Activated naive CD4-positive, alpha-beta T cell treated with anti-CD3 and anti-CD28 coated beads, Interleukin-2, amount 50 U/mL, for 16 hours (primary cell): ENCODE measurements around the gene FMN2.
"Not testable (repeated sequence)": the region's sequence is repeated elsewhere in the genome, so short reads cannot be mapped to it uniquely, and the experiment has no call there.

ENCODE experiments used
- DNase-seq: peaks from one replicate; pipeline ENCODE4 v3.0.0-alpha.2; 2020

FMN2 gene

DNA sequence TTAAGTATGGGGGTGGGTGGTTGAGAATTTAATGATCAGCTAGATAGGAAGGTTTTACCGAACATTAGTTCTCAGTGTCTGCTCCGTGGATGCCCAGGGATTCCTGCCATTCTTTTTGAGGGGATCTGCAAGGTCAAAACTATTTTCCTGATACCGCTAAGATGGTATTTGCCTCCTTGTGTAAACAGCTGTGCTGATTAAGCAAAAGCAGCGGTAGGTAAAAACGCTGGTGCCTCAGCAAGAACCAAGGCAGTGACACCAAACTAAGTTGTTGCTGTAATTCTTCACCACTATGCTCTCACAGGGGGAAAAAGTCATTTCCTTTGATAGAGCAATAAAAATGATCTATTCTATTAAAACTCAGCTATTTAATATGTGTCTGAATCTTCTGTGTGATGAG lies 229.0 kb downstream of the FMN2 start:
- no peak for DNase-seq

DNA sequence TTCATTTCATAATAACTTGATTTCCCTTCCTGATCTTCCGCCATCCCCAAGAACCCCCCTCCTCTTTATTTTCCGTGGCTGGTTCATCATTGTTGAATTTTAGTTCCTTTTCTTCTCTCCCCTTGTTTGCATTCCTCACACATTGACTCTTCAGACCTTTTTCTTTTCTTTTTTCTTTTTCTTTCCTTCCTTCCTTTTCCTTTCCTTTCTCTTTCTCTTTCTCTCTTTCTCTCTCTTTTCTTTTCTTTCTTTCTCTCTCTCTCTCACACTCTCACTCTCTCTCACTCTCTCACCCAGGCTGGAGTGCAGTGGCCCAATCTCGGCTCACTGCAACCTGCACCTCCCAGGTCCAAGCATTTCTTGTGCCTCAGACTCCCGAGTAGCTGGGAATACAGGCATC lies 231.3 kb downstream of the FMN2 start:
- DNase-seq: no peak

DNA sequence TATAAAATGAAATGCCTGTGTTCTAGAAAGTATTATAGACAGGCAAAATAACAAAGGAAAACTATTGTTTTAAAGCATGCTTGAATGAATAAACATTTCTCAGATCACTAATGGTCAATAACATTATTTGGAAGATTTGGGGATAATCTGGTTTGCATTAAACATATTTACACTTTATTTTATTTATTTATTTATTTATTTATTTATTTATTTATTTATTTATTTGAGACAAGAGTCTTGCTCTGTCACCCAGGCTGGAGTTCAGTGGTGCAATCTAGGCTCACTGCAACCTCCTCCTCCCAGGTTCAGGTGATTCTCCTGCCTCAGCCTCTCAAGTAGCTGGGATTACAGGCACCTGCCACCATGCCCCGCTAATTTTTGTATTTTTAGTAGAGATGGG lies 236.7 kb downstream of the FMN2 start:
- not testable (repeated sequence) for DNase-seq

DNA sequence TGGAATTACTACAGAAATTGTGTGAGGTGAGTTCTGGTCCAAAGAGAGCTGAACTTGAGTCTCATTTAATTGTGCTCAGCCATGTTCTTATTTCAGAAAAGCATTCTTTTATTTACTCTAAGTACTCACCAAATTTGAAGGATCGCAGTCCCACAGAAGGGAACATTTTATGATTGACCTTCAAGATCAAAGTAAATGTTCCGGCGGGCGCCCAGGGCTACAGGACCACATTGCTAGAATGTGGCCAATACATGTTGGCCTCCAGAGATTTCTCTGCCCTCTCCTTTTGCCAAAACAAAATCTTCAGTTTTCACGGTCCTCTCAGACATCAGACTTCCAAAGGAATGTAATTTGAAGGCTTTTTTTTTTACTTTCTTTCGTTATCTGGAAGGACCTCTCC lies 237.8 kb downstream of the FMN2 start:
- DNase-seq: no peak

DNA sequence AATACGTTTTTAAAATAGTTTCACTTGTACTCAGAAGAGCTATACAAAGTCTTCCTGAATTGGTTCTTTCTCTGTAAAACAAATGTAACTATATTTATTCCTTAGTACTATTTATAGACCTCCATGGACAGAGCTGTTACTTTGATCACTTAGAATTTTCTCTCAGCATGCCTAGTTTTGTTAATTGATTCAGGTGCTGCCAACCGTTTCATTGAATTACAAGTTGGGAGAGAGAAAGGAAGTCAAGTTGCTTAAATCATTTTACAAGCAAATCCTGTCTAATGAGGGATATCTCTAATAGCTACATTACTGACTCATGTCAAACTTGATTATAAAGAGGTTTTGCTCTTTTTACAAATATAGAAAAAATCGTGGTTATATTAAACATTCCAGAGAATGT lies 241.0 kb downstream of the FMN2 start:
- no peak for DNase-seq

DNA sequence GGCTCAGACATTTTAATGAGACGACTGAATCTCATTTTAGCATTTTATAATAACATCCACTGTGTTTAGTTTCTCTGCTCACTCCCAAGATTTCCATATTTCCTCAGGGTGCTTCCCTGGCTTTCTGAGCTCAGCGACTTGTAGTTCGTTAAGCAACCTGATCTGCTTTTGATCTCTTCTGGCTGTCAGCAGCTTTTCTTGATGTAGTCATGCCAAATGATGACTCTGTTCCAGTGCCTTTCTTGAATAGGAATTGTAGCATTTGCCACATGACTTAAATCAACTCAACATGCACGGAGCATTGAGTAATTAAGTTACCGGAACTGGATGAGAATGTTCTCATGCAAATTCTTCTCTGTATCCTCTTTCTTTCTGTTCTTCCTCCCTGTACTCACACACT lies 246.1 kb downstream of the FMN2 start:
- no peak for DNase-seq

DNA sequence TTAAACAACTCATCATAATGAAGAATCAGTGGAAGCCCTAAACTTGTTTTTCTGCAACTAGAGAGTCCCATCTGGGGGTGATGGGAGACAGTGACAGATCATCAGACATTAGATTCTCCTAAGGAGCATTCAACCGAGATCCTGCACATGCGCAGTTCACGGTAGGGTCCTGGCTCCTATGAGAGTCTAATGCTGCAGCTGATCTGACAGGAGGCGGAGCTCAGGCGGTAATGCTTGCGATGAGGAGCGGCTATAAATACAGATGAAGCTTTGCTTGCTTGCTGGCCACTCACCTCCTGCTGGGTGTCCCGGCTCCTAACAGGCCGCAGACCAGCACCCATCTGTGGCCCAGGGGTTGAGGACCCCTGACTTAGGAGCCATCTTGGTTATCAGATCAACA lies 247.2 kb downstream of the FMN2 start:
- DNase-seq: no peak

DNA sequence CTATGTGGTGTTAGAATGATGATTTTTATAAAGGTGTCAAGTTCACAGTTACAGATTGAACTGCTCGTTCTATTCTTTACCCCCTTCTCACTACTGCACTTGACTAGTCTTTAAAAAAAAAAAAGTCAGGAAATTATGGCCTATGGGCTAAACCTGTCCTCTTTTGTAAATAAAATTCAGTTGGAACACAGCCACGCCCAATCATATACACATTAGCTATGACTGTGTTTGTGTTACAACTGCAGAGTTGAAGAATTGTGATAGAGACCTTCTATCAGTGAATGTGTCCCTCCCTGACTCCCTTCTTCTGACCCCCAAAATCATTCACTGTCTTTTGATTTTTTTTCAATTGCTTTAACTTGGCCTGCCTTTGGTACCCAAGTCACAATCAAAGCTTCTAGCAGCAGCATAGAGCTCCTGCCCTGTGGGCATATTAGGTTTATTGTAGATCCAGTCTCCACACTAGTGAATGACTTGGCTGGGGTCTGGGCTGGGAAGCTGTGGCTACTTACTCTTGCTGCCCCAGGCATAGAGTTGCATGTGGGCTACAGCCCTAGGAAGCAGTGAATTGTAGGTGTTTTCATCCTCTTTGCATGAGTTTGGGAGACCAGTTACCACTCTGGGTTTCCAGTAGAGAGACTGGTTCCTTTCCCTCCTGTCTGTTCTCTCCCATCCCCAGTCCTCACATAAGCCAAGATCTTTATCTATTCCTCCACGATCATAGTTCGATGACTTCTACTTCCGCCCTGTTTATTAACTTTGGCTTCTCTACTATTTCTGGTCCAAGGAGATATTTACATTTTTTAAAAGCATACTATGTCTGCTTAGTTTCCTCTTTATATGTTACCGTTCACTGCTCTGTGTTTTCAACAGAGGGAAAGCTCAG lies 249.9 kb downstream of the FMN2 start:
- no peak for DNase-seq

DNA sequence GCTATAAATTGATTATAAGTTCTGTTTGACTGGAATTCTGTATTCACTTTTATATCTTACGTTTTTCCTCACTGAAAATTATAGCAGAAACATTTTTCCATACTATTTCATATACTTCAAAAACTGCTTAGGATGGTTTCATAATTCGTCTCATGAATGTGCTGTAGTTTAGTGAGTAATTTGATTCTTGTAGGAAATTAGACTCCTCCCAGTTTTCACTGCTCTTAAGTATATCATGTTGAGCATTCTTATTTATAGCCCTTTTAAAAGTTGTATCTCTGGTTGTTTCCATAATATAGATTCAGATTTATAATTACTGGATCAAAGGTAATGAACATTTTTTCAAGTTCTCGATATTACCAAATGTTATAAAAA lies 250.6 kb downstream of the FMN2 start:
- DNase-seq: no peak

DNA sequence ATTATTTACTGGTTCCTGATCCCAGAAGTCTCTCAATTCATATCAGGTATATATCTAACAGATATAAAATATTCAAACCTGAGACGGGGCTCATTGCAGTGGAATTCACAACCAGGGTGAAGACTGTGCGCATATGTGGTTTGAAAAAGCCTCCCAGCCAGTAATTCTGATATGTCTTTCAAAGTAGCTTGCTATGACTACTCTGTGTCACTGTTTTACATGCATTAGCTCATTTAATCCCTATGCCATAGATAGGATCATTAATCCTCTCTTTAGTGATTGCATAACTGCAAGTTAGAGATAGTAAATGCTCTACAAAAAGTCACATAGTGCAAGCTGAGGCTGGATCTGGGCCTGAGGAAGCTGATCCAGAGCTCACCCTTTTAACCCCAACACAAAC lies 251.4 kb downstream of the FMN2 start:
- no peak for DNase-seq

DNA sequence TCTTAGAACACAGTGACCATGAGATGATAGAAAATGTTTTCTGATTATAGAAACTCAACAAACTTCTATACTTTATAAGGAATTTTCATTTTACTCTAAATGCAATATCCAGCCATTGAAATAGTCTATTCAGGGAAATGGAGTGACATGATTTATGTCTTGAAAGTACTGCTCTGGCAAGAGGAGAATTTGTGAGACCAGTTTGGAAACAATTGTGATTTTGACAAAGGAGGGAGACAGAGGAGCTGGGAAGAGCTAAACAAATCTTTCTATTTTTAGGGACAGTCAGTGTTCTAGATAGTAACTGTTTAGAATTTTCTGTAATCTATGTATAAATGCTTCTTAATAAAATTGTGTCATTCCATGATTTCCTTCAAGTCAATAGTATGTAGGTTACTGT lies 252.3 kb downstream of the FMN2 start:
- DNase-seq: no peak

DNA sequence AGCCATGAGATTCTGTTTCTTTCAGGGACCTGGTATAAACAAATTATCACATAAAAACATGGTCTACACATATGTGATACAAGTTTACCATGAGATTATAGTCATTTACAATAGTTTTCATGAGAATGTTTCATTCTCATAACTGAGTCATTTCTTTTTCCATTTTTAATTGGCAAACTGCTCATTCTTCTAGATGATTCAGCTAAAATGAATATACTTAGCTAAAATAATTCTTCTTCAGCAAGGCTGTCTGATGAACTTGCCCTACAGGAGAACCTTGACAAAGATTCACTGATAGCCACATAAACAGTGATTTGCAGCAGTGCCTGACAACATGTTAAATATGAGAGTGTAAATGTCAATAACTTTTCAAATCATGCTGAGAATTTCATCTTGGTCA lies 253.2 kb downstream of the FMN2 start:
- DNase-seq: no peak

DNA sequence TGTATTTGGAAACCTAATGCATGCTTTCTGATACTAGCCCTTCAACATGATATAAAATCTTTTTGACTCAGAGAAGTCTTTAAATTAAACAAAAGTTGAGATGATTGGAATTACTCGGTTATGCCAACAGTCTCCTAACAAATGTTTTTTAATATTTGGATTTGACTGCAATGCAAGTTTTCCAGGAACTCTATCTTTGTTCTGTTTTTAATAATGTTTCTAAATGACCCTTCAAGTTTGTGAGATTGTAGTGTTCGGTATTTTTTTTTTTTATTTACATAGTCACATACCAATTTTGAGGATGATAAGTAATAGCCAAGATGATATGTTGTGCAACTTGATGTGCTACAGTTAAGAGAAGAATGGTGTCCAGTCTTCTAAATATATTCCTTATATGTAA lies 258.0 kb downstream of the FMN2 start:
- DNase-seq: no peak

DNA sequence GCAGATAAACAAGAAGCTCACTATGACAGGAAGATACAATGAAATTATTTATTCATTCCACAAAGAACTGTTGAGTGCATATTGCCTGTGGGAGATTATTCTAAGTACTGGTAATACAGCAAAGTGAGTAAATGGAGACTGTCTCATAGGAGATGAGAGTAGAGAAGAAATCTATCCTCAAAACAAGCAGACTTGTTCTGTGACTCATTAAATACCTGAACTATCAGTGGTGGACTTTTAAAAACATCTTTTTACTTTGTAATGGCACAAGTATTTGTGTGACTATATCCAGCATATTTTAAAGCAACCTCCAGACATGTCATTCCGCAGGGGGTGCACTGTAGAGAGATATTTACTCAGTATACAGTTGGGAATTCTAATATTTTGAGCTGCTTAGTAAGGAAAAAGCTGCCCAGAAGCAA lies 259.2 kb downstream of the FMN2 start:
- no peak for DNase-seq

DNA sequence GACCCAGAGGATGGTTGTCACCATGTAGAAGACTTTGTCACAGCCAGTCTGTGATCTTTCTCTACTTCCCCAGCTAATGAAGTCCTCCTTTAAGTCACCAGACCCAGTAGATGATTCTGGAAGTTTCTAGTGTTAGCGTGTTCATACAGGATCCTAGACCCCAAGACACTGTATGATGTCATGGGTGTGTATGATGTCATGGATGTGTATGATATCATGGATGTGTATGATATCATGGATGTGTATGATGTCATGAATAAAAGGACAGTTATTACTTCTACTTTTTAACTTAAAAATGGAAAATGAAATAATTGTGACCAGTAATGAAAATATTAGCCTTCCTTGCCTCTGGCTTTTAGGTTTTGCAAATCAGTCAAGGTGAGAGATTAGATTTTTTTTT lies 260.0 kb downstream of the FMN2 start:
- no peak for DNase-seq

DNA sequence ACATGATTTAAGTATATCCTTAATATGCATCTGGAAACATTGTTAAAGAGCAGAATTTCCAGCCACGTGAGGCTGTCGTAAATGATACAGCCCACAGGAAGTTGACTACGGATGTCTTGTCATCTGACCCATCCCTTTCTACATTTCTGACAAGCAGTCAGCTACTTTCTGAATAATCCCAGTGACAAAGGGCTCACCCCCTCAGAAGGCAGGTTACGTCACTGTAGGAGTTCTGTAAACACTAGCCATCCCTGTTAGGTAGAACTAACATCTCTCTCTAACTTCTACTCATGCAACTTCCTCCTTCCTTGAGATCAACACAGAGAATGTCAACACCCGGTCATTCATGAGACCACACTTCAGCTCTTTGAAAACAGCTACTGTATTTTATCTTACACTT lies 261.1 kb downstream of the FMN2 start:
- no peak for DNase-seq

DNA sequence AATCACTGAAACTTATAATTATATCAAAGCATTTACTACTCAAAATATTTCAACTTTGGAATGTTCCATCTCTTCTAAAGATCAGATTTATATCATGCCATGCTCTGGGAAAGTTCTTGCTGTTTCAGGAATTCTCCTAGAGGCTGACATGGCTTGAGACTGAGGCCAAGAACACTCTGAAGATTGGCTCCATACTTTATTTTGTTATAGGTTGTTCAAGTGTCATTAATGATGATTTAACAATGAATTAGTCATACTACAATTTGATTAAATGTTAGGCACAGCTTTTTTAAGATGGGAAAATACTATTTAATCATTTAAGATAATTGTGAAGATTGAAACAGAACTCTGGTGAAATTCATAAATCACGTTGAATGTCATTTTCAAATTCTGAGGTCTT lies 264.9 kb downstream of the FMN2 start:
- DNase-seq: no peak

DNA sequence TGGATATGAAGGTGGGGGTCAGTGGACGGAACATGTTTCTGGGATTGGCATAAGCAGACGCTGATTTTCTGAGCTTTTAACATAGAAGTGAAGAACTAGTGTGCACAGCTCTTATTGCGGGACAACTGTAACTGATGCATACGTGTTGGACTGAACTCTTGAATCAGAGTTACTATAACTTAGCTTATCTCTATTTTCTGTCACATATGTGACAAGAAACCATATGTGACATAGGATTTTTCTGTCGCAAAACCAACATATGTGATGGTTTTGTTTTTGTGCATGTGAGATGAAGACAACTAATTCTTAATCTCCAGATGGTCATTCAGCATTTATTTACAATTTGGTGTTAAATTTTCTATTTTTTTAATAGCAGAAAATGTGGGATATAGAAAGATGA lies 270.4 kb downstream of the FMN2 start:
- DNase-seq: no peak

DNA sequence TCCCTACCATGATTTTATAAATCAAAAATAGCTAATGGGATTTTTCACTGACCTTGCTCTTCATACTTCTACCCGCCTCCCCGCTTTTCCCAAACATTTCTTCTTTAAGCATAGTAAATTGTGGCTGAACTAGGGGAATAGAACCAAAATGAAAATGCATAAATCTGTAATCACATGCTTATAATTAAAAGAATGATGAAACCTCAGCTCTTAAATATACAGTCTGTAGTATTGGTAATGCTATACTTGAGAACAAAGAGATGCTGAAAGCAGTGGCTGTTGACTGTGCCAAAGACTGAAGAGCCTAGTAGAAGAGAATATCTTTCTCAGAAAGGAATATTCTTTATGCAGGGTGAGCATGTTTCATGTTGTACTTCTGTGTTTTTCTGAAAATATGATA lies 271.1 kb downstream of the FMN2 start:
- no peak for DNase-seq

DNA sequence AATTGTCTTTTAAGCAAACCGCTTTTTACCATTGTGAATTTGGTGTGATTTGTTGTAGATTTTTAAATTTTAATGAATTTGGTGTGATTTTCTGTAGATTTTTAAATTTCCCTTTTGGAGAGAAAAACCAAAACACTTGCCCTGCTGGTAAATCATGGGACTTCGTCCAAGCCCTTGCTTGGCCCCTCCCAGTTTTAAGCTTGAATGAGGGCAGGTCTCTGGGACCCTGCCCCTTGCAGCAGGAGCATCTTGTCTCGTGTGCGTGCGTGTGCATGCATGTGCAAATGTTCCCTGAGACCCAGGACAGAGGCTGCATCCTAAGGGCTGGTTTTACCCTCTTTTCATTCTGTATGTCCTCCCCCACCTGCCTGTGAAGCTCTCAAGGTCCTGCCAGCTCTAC lies 271.6 kb downstream of the FMN2 start:
- DNase-seq: no peak

DNA sequence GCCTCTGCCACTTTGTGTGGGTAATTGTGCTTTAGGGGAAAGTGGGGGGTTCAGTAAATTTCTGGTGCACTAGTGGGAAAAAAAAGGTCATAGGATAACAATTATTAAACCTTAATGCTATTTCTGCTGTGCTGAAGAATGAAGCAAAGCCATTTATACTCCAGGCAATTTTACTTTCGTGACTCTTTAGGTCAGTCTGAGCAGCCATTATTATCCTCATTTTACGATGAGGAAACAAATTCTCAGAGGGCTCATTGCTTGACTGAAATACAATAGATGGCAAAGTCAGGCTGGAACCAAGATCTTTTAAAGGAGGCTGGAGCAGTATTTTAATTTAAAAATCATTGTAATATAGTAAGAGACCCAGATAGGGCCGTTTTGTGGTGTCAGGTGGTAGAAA lies 272.2 kb downstream of the FMN2 start:
- no peak for DNase-seq

DNA sequence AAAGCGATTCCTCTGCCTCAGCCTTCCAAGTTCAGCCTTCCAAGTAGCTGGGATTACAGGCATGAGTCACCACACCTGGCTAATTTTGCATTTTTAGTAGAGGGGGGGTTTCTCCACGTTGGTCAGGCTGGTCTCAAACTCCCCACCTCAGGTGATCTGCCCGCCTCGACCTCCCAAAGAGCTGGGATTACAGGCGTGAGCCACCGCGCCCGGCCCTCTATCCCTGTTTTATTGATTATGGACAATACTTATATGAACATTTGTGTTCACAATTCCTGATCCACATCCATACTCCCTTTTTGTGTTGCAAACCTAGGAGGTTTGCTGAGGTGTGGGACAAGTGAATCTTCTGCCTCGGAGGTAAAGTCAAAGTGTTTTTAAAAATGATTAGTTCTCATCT lies 275.0 kb downstream of the FMN2 start:
- DNase-seq: no peak

DNA sequence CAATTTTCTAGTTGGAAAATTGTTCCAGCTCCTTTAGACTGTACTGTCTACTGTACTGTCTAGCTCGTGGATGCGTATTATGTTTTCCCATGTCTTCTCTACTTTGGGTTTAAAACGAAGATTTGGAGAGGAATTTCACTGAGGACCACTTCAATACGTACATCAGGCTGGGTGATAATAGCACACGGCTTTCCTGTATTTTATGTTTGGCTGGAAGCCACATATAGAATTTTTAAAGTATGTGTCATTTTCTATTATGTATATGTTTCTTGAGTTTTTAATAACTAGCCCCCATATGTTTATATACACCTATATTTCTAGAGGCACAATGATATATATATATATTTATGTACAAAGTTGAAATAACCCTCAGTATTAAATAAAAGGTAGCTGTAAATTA lies 293.9 kb downstream of the FMN2 start:
- no peak for DNase-seq

DNA sequence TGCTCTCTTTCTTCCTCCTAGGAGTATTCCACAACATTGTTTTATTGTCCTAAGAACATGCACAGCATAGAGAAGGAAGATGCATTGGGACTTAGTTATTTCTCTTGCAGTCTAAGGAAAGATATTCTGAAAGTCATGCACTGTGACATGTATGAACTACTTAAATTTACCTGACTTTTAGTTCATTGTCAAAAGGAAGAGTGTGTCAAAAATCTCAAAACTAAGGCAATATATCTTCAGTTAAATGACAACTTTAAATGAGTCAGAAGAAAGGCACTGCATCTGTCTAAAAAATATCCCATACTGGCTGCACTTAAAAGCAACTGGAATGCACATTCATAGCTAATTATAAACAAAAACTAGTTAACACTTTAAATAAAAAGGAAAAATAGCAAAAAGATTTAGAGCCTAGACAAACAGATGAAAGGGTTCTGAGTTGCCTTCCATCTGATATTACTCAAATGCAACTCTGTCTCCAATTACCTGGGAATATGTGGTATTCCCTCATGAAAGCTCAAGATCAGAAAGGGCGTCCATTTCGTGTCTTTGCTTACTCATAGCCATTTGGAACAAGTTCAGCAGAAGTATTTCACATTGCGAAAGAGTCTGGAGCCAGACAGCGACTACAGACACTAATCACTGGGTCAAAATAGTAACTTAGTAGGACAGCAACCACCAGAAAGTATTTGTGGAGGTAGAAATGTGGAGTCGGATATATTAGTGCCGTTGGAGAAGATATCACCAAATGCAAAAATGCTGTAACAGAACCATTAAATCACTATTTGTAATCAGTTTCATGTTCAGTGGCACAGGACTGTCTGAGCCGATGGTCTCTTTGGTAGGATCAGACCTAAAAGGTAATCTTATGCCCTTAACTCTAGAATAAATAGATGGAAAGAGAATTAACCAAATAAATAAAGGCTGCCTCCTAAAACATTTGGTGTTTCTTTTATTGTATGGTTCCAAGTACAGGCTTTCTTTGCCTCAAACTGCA lies 294.6 kb downstream of the FMN2 start:
- DNase-seq: no peak
